SKM-1 treated with dmso at 0.1 percent for 144 hours (cell line): ENCODE measurements around the gene SLC16A7.
A peak's percentile ranks its signal among the peaks of the same experiment; 100 is the strongest.

ENCODE experiments used
- DNase-seq: peaks from one replicate; lab custom pipeline; 2025; ENCODE audit not compliant: unreplicated experiment; lab: John Stamatoyannopoulos, UW

The SLC16A7 gene

DNA sequence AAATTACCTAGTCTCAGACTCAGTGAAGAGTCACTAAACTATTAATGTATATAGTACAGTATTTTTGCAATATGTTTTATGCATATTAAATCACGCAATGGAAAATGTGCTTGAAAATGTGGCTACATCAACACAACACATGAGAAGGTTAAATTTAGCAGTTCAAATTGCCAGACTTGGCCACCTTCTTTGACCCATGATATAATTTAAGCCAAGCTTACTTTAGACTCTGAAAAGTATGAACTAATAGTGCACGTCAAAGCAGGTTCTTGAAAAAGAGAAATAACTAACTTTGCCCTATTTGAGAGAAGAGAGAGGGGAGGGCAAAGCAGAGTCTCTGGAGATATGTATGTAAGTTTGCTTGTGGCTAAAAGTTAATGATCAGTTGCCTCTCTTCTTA, 68.7 kb downstream of the SLC16A7 start:
- no peak for DNase-seq

- DNase-seq: no peak
Observed at GRCh38 chr12:59665701-59666100, 69.9 kb downstream of the SLC16A7 start.

DNA sequence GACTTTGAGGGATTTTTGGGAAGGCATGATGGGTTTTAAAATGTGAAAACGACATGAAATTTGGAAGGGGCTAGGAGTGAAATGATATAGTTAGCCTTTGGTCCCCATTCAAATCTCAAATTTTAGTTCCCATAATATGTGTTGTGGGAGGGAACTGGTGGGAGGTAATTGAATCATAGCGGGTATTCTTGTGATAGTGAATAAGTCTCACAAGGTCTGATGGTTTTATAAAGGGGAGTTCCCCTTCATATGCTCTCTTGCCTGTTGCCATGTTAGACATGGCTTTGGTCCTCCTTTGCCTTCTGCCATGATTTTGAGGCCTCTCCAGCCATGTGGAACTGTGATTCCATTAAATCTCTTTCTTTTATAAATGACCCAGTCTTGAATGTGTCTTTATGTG, 72.8 kb downstream of the SLC16A7 start:
- DNase-seq: no peak

DNA sequence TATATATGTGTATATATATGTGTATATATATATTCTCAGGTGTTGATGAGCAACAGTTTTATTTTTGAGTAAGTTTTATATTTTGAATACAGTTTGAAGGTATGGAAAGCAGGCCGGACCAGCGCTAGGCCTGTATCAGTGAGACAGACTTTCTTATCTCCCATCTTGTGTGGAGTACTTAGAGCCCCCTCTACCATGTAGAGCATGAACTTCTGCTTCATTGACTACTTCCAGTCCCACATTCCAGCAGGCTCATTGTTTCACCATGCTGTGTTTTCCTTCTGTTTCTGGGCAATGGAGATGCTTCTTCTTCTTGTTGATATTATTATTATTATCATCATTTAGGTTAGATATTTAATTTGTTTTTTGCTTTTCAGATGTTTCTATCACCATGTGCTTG, 76.4 kb downstream of the SLC16A7 start:
- DNase-seq: no peak

- peak; percentile 12 for DNase-seq
Observed at GRCh38 chr12:59675461-59675860, 79.6 kb downstream of the SLC16A7 start.

DNA sequence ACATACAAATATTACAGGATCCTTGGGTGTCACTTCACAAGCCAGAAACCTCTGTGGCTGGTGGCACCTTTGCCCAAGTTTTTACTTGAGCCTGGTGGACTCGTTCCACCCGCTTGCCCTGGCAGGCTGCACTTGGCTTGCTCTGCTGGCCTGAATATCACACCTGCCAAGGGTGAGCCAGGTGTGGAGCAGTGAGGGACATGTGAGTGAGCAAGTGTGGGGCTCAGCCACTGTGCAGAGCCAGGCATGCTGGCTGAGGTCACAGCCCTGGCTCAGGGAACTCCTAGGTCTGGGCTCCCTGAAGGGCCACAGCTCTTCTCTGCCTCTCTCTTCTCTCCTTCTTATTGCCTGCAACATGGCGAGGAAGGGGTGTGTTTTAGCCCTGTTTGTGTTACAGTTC, 82.0 kb downstream of the SLC16A7 start:
- no peak for DNase-seq

- no peak for DNase-seq
Observed at GRCh38 chr12:59678759-59679411, 83.1 kb downstream of the SLC16A7 start.

GRCh38 chr12:59689776-59690175, 93.9 kb downstream of the SLC16A7 start:
- DNase-seq: no peak

GRCh38 chr12:59695379-59695778, 99.5 kb downstream of the SLC16A7 start:
- no peak for DNase-seq

- DNase-seq: no peak
Observed at GRCh38 chr12:59698600-59698999, 102.8 kb downstream of the SLC16A7 start.

- DNase-seq: no peak
Observed at GRCh38 chr12:59699421-59700152, 103.8 kb downstream of the SLC16A7 start.

DNA sequence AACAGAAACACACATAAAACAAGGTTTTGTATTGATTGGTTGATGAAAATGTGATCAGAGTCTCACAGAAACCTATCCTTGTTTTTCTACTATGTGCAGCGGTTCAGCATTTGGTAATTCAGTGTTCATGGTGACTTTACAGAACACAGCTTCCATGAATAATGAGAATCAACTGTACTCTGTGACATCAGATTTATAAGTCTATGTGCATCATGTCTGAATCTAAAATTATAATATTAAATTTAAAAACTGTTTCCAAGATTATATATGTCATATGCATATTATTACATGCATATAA, 104.3 kb downstream of the SLC16A7 start:
- no peak for DNase-seq

DNA sequence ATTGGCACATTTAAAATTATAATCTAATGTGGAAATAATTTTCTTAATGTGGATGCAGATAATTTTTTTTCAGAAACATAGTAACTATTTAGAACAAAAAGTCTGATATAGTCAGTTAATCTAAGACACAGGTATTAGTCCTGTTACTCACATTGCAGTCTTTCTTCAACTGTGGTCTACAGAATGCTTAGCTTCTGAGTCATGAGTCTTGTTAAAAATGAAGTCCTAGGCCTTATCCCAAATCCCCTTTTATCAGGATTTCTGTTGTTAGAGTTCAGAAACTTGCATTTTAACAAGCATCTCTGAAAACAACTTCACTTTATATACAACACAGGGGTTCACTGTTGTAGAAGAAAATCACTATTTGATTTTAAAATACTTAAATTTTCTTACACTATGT, 112.2 kb downstream of the SLC16A7 start:
- DNase-seq: no peak

DNA sequence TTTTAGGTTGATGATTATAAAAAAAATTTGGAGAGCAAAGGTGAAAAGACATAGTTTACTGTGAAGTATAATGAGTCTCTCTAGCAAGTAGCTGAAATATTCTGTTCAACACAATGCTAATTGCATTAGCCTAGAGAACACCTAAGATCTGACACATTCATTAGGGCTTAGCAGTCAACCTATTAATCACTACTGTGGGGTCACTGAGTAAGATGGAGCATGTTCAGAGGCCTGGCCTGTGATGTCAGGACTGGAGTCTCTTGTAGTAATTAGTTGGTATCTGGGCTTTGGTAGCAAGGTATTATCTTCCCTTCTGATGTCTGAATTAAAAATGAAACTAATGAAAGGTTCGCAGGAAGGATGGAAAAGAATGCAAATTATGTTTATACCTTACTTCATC, 112.7 kb downstream of the SLC16A7 start:
- no peak for DNase-seq

- no peak for DNase-seq
Observed at GRCh38 chr12:59710004-59710628, 114.3 kb downstream of the SLC16A7 start.

DNA sequence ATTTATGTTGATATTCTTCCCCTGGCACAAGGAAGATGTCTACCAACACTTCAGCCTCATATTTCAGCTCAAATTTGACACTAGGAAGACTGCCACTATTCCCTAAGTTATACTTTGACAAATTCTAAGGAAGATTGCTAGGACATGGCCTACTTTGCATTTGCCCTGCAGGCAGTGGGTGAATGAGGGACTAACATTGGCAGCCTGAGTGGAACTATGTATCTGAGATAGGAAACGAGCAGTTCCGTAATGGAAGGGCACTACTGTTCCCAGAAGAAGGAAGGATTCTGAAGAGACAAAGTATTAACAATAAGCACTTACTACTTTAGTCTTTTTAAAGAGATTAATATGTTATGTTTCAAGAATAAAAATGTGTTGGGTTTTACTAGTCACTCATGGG, 115.1 kb downstream of the SLC16A7 start:
- DNase-seq: no peak

DNA sequence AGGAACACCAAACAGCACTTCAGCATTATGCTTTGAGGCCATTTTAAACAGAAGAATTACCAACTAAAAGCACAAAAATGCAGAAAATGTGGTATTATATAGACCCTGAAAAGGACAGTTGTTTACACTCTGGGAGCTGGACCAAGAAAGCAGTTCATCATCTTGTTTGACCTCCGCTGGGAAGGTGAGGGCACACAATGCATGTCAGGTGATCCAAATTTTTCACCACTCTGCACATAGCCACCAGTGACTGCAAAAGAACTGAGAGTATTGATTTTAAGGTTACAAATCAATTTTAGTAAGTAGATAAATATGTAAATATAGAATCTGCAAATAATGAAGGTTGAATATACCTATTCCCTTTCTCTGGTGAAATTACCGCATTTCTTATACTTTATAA, 119.6 kb downstream of the SLC16A7 start:
- DNase-seq: no peak

GRCh38 chr12:59716043-59716442, 120.2 kb downstream of the SLC16A7 start:
- no peak for DNase-seq

DNA sequence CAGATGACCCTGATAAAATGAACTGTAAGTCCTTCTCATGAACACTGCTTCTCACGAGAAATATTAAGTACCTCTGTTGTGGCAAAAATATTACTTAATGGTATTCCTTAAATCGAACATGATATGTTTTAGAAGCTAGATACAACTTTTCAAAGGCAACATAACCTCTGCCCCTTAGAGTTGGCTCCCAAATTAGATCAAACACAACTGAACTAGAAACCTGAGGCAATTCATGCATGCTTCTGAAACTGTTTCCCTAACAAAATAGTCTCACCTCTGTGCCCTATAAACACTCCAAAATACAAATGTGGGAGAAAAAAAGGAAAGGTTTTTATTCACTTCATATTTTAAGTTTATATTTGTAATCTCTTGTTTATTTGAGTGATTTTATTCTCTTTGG, 121.6 kb downstream of the SLC16A7 start:
- DNase-seq: no peak

DNA sequence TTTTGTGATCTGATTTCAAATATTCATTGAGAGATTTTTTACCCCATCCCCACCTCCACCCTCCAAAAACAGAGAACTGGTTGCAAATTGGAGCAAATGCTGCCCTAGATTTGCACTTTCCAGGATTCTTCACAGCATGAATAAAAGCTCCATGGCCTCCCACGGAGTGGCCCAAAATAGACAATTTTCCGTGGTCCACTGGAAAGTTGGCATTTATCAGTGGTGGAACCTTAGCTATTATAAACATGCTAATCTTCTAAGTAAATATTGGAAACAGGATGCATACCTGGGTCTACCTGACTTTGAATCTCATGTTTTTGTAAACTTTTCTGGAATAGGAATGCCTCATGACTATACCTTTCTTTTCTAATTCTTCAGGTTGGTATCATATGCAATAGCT, 123.9 kb downstream of the SLC16A7 start:
- no peak for DNase-seq

DNA sequence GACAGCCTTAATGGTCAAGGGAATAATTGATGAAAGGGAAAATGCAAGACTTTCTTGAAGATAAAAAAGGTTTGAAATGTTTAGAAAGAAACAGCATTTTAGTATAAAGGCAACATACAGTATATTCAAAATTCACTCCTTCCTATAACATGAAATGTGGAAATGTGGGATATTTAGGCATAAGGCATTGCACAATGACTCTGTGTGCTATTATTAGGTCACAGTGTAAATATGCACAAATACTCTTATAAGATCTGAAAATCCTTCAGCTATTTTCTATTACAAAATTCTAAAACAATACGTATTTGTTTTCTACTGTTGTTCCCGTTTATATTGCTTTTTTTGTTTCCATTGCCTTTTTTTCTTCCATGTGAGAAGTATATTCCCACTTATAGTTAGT, 127.7 kb downstream of the SLC16A7 start:
- no peak for DNase-seq

- no peak for DNase-seq
Observed at GRCh38 chr12:59724011-59724695, 128.3 kb downstream of the SLC16A7 start.
